Measurements from ENCODE around the gene LAIR2.
A peak's percentile ranks its signal among the peaks of the same experiment; 100 is the strongest.

The LAIR2 gene, protein sequence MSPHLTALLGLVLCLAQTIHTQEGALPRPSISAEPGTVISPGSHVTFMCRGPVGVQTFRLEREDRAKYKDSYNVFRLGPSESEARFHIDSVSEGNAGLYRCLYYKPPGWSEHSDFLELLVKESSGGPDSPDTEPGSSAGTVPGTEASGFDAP
- 0 to 1.3 (median 0.17) reads per million in 17 experiments for total RNA-seq

DNA sequence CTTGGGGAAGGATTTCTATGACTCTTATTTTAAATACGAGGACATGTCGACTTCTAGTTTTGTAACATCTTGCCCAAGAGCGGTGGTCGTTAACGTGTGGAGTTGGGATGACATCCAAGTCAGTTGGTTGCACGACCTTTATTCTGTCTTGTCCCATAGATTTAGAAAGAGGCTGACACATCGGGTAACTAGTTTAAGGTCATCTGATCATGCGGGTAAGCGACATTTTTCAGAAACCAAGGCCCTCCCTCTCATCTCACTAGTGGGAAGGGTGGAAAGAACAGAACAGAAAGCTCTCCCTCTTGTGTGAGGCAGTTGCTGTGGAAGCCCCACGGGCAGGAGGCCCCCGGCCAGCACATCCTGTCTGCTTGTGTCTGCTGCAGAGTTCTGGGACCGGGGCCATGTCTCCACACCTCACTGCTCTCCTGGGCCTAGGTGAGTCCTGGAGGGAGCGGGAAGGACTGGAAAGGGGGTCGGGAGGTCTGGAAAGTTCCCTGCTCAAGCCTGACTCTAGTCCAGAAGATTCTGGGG, at the start of gene LAIR2:
LAIR2 (plus strand) TSS at position 314 of the 531 bp plus-strand sequence; CDS start at position 402, 88 bp downstream.
- DNase-seq = peak in 1 of 4 experiments; percentile 50

DNA sequence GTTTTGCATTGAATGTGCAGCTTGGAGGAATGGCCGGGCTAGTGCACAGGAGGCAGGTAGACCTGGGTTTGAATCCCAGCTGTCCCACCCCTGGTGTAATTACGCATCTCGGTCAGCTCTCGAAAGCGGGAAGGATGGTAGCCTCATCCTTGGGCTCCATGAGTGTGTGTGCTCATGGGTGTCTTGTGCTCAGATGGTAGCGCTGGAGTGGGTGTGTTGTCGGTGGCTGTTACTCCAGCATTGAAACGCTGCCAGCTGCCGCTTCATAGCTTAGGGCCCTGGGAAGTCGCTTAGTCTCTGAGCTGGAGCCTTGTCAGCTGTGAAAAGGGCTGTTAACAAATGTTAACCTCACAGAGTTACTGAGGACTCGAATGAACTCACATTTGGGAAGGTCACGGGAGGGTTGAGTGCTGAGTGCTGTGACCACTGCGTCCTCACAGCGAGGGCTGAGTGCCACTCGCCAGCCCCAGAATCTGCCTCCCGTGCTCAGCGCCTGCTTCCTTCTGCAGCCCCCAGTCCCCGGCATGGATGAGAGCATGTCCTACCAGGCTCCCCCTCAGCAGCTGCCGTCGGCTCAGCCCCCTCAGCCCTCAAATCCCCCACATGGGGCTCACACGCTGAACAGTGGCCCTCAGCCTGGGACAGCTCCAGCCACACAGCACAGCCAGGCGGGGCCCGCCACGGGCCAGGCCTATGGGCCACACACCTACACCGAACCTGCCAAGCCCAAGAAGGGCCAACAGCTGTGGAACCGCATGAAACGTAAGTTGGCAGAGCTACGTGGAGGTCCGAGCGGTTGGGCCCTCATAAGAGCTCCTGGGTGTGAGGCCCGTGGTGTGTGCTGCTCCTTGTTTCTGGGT, 48.5 kb upstream of the LAIR2 start:
- DNase-seq = no peak

DNA sequence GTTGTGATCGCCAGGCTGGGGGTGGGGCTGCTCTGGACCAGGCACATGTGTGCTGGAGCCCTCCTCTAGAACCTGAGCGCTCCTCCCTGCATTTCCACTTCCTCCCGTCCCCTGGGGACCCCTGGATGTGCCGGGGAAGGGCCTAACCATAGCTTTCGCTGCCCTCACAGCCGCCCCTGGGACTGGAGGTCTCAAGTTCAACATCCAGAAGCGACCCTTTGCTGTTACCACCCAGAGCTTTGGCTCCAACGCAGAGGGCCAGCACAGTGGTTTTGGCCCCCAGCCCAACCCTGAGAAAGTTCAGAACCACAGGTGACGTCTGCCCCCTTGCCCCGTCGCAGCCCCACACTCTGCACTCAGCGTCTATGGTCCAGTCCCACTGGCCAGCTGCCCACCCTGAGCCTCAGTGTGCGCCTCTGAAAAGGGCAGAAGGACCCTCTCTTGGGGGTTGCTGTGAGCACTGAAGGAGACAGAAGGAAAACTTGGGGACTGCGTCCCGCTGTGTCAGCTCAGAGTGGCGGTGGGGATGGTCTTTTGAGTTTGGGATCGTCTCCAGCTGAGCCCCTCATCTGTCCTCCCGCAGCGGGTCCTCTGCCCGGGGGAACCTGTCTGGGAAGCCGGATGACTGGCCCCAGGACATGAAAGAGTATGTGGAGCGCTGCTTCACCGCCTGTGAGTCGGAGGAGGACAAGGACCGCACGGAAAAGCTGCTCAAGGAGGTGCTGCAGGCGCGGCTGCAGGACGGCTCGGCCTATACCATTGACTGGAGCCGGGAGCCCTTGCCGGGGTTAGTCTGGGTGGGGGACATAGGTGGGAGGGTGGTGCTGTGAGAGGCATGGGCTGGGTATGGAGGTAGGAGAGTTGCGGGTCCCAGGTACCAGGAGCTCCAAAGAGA, 47.6 kb upstream of the LAIR2 start:
- DNase-seq = no peak

DNA sequence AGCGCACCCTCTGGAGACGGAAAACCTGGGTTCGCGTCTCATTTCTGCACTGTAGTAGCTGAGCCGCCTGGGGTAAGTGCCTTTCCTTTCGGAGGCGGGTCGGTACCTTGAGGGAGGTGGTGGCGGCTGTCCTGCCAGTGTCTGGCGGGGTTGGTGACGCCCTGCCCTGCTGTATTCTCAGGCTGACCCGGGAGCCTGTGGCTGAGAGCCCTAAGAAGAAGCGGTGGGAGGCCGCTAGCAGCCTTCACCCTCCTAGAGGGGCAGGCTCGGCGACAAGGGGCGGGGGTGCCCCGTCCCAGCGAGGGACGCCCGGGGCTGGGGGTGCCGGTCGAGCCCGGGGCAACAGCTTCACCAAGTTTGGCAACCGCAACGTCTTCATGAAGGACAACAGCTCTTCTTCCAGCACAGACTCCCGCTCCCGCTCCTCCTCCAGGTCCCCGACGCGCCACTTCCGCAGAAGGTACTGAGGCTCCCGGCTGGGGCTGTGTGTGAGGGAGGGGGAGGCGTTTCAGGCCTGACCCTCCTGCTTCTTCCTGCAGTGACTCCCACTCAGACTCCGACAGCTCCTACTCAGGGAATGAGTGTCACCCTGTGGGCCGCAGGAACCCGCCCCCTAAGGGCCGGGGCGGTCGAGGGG, 46.7 kb upstream of the LAIR2 start:
- no peak for DNase-seq

DNA sequence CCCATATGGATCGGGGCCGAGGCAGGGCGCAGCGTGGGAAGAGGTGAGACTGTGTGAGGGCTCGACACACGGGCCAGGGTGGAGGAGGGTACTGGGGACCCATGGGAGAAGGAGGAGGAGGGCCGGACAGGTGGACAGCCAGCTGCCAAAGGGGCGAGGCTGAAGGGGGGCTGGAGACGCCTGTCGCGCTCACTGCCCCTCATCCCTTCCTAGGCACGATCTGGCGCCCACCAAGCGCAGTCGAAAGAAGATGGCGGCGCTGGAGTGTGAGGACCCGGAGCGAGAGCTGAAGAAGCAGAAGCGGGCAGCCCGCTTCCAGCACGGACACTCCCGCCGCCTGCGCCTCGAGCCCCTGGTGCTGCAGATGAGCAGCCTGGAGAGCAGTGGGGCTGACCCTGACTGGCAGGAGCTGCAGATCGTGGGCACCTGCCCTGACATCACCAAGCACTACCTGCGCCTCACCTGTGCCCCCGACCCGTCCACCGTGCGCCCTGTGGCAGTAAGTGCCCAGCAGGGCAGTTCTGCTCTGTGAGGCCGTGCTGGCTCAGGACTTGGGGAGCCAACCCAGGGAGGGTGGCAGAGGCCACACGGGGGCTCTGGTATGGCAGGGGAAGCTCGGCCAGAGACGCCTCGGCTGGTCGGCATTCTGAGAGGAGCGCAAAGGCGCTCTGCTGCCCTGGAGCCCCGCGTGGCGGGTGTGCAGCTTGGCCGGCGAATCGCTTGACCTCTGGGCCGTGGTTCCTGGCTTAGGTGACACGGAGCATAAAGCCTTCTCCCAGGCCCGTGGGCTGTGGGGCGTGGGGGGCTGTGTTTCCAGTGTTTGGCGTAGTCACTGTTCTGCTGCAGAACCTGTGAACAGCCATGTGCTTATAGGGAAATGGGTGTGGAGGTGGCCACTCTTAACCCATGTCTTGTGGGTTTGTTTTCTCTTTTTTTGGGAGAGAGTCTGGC, 45.9 kb upstream of the LAIR2 start:
- DNase-seq = no peak

DNA sequence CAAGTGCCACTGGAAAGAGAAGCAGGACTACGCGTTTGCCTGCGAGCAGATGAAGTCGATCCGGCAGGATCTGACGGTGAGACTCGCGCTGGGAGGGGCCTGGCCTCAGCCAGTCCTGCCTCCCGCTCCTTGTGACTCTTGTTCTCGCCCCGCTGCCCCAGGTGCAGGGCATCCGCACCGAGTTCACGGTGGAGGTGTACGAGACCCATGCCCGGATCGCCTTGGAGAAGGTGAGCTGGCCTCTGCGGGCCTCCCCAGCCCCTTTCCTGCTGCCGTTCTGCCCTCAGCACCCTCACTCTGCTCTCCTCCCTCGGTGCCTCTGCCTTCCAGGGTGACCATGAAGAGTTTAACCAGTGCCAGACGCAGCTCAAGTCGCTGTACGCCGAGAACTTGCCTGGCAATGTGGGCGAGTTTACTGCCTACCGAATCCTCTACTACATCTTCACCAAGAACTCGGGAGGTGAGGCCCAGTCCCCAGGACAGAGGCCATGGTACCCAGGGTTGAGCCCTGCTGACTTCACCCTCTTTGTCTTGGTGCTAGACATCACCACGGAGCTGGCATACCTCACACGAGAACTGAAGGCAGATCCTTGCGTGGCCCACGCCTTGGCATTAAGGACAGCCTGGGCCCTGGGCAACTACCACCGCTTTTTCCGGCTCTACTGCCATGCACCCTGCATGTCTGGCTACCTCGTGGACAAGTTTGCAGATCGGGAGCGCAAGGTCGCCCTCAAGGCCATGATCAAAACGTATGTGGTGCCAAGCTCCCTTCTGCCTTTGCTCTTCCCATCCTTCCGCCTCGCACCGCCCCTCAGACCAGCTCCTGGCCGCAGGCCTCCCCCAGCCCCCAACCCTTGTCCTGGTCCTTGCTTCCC, 44.6 kb upstream of the LAIR2 start:
- no peak for DNase-seq

DNA sequence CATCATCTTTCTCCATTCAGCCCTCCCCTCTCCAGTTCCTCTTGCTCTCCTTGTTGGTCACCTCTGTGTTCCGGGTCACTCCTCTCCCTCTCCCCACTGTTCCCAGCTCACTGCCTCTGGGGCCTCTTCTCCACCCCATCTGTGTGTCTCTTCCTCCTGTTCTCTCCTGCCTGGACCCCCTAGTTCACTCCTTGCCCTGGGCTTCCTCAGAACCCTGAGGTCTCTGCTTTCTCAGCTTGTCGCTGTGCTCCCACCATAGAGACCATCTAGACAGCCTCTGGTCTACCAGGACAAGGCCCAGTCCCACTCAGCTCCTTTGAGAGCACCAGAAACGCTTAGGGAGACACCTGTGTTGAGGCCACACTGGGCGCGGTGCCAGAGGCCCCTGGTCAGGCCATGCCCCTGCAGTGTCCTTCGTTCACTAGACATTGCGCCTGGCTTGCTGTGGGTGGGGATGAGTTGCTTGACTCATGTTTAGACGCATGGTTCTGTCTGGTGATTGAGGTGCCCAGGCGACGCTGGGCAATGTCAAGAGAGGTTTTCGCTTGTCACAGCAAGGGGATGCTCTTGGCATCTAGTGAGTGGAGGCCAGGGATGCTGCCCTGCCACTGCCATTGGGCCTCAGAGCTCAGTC, 43.9 kb upstream of the LAIR2 start:
- no peak for DNase-seq

DNA sequence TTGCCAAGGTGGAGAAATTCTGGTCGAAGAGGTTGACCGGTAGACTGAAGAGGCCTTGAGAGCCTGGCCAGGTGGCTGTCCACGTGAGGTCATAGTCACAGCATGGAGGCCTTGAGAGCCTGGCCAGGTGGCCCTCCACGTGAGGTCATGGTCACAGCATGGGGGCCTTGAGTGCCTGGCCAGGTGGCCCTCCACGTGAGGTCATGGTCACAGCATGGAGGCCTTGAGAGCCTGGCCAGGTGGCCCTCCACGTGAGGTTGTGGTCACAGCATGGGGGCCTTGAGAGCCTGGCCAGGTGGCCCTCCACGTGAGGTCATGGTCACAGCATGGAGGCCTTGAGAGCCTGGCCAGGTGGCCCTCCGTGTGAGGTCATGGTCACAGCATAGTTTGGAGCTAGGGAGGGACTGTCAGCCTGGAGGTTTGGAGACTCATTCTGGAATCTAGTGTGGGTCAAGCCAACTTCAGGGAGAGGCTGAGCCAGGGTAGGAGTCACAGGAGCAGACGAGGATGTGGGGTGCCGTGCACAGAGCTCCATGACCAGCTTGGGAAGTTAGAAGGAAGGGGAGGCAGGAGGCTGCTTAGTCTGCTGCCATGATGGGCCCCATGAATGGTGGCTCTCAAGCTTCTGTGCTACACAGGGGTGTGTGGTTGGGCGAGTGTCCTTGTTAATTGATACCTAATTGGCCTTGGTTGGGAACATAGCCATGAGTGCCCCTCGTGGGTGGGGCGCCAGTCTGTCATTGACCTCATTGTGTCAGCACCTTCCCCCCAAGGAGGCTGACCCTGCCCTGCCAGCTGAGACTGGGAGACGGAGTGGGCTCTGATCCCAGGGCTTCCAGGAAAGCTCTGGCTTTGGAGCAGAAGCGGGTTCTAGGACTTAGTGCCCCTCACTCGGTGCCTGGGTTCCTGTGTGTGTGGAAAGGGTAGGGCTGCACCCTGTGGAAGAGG, 43.1 kb upstream of the LAIR2 start:
- DNase-seq = no peak

DNA sequence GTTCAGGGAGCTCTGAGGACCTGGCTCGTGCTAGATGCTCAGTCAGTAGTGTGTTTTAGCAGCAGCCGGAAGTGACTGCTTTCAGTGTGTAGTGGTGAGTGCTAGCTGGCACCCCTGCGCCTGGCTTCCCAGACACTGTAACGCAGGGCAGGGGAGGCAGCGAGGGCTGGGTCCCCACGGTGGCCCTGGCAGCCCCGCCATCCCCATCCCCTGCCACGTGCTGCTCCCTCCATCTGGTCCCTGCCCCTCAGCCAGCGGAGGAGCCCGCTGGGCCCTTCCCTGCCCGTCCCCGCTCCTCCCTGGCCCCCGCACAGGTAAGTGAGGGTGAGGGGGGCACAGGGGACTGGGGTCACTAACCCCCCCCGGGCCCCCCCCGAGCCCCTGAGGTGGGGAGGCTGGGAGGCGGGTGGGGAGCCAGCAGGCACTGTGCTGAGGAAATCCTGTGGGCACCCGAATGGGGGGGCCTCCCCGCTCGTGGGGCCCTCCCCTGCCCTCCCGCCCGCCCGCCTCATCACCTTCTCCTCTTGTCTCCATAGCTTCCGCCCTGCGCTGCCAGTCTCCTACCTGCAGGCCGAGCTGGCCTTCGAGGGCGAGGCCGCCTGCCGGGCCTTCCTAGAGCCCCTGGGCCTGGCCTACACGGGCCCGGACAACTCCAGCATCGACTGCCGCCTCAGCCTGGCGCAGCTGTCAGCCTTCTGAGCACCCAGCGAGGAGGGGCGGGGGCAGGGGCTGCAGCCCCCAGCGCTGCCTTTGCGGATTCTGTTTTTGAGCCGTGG, 42.2 kb upstream of the LAIR2 start:
- DNase-seq = no peak

DNA sequence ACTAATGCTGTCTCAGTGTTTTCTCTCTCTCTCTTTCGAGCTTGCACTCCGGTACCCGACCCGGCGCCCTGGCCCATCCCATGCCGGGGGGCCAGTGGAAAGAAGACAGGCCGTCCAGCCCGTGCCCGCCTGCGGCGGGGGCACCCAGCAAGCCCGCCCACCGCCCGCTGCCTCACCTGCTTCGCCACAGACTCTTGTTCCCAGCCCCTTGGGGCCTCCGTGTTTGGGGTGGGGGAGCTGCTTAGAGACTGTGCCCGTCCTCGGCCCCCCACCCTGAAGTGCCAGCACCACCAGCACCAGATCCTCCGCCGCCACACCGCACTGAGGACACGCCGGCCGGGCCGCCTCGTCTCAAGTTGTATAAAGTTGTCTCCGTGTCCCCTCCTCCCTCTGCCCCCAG, 41.4 kb upstream of the LAIR2 start:
- no peak for DNase-seq

DNA sequence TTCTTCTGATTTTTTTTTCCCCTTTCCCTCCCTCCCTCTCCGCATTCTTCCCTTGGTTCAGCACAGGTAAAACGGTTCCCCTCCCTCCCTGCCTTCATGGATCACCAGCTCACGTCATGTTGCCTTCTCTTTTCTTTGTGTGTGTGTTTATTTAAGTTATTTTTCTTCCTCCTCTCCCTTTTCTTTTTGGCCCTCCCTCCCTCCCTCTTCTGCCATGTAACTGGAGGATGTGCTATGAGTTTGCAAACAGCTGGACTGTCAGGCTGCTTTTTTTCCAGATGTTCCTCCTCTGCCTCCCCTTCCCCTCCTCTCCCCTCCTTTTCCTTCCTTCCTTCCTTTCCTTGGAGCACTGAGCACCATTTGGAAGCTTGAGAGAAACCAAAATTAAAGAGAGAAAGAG, 41.0 kb upstream of the LAIR2 start:
- DNase-seq = no peak

DNA sequence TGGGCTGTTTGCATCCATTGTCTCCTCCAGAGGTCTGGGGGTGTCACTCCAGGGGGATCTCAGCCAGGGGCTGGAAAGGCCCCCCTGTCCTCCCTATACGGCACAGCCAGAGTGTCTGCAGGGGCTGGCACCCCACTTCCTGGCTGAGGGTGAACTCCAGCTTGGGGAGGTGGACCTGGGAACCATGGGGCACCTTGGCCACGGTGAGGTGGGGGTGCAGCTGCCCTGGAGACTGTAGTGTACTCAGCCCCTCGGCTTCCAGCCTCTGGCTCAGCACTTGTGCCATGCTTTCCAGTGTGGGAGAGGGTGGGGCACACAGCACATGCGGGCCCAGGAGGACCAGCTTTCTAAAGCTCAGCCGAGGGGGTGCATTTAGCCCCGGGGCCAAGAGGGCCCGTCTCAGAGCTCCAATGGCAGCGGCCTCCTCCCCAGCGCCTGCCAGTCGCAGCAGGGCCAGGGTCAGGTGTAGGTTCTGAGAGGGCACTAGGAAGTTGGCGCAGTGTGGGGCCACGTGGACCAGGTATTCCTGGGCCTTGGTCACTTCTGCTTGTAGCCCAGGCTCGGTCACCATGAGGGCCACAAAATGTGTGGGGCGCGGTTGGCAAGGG, 40.5 kb upstream of the LAIR2 start:
- no peak for DNase-seq

DNA sequence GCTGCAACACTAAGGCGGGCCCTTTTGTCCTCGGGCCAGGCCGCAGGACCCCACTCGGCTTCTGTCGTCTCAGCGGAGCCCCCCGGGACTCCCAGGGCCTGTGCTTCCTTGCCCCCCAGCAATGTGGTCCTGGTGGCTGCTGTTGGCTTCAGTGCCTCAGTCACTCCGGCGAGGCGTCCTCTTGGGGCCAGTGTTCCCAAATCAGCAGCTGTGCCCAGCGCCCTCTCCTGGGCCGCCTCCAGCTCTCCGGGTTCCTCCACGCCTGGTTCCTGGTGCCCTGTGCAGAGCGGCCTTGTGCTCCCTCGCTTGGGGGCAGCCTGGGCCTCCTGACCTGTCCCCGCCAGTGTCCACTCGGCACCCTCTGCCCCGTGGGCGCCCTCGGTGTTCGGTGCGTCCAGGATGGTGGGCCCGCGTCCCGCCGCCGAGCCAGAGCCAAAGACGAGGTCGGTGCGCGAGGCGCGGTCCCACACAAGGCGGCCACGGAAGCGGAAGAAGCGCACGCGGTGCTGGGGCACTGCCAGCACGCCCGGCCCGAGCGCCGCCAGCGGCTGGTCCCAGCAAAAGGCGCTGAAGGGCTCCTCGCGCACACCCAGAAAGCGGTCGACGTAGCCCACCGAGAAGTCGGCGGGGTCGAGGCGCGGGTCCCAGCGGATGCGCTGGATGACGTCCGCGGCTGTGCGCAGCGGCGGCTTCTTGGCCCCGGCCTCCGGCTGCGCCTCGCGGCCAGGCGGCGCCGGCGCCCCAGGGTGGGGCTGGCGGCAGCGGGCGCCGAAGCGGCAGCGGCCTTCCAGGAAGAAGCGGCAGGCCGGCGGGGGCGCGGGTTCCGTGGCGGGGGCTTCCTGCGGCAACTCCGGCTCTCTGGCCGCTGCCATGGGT, 39.7 kb upstream of the LAIR2 start:
- DNase-seq = peak; percentile 86 to 92 (median 89)

DNA sequence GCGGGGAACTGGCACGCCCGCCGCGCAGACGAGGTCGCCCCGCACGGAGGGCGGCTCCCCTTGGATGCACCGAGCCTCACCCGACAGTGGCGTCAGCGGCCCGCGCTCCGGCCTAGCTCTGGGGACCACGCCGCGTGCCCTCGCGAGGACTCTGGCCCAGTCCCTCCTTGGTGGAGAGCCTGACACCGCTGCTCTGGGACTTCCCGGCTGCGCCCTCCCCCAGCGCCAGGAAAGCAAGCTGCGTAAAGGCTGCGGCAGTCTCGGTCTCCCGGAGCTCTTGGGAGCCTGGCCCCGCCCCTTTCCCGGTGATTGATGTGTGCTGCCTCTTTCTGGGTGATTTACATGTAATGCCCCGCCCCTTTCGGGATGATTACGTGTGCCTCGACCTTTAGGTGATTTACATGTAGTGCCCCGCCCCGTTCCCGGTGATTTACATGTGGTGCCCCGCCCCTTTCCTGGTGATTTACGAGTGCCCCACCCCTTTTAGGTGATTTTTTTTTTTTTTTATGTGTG, 39.0 kb upstream of the LAIR2 start, which contains the start of gene LENG9:
LENG9 (minus strand) TSS at position 248 of the 513 bp plus-strand sequence. CDS start 252 bp downstream, outside the sequence.
- DNase-seq = peak; percentile 96 to 97 (median 97)

DNA sequence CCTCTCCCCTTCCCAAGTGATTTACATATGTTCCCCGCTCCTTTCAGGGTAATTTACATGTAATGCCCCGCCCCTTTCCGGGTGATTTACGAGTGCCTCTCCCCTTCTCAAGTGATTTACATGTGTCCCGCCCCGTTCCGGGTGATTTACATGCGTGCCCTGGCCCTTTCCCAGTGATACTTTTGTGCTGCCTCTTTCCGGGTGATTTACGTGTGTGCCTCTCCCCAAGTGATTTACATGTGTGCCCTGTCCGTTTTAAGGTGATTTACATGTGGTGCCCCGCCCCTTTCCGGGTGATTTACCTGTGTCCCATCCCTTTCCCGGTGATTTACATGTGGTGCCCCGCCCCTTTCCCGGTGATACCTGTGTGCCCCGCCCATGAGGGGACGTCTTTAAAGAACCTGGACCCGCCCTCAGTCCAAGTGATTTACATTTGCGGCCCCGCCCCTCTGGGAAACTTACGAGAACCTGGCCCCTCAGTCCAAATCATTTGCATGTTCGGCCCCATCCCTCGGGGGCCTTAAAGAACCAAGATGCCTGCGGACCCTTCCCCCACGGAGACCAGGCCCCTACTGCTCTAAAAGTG, 38.5 kb upstream of the LAIR2 start:
- peak; percentile 76 to 89 (median 84) for DNase-seq

Data from suppressor macrophage (primary cell).